ENCODE measurements around the gene DPYD. TPM values are rescaled to one million over a fixed set of nuclear protein-coding genes. Genes with fewer than 3 reads are reported as not detected.

The DPYD gene
- total and polyA plus RNA-seq, 7 donors: 2.5 to 7.3 (median 5.1) TPM

- no peak for TF ChIP-seq CTCF (IDR thresholded peaks at IDR 0.05)
- intact Hi-C loops (cut with DNase I): no loop called here
- DNase-seq (no peak), ATAC-seq (no peak)
- Histone ChIP-seq H3K4me1 (no peaks in the 10 kb centered on the region), H3K36me3 (ENCODE audit: insufficient read depth in 1 of 2, low read depth in 1 of 2) (no peaks in the 10 kb centered on the region), H3K27me3 (ENCODE audit: insufficient read depth in 3 of 3, low read length in 2 of 3) (no peaks in the 10 kb centered on the region), H3K27ac (no peak overlapping the region), H3K4me3 (no peak overlapping the region), H3K9me3 (no peaks in the 10 kb centered on the region)
Observed at GRCh38 chr1:97812076-97812475, 108.8 kb downstream of the DPYD start.

GRCh38 chr1:97806996-97807520 lies 113.8 kb downstream of the DPYD start:
- Histone ChIP-seq H3K4me3 (no peak overlapping the region), H3K27ac (no peak overlapping the region), H3K9me3 (no peaks in the 10 kb centered on the region), H3K4me1 (no peaks in the 10 kb centered on the region), H3K27me3 (ENCODE audit: insufficient read depth in 3 of 3, low read length in 2 of 3) (no peaks in the 10 kb centered on the region), H3K36me3 (ENCODE audit: insufficient read depth in 1 of 2, low read depth in 1 of 2) (no peaks in the 10 kb centered on the region)
- intact Hi-C loops (cut with DNase I): no loop called here
- 18 to 39% (median 39%) methylated on average over 1 of the region's 1 CpG for WGBS, 3 donors
- DNase-seq: no peak
- ATAC-seq: no peak
- no peak for TF ChIP-seq CTCF (IDR thresholded peaks at IDR 0.05)

- H3K4me1 ChIP-seq: no peaks in the 10 kb centered on the region
- H3K27me3 ChIP-seq (ENCODE audit: insufficient read depth in 3 of 3, low read length in 2 of 3): no peaks in the 10 kb centered on the region
- ATAC-seq: no peak
- no peak for DNase-seq
- H3K4me3 ChIP-seq: no peak overlapping the region
- WGBS, 3 donors: 0 to 2% (median 0%) methylated on average over 1 of the region's 1 CpG
- H3K27ac ChIP-seq: no peak overlapping the region
- TF ChIP-seq CTCF (IDR thresholded peaks at IDR 0.05): no peak
- no peaks in the 10 kb centered on the region for H3K9me3 ChIP-seq
- H3K36me3 ChIP-seq (ENCODE audit: insufficient read depth in 1 of 2, low read depth in 1 of 2): no peaks in the 10 kb centered on the region
- intact Hi-C loops (cut with DNase I): no loop called here
Observed at GRCh38 chr1:97806326-97806725, 114.5 kb downstream of the DPYD start.

GRCh38 chr1:97805093-97805492 lies 115.7 kb downstream of the DPYD start:
- Histone ChIP-seq H3K9me3 (no peaks in the 10 kb centered on the region), H3K4me3 (no peak overlapping the region), H3K27me3 (ENCODE audit: insufficient read depth in 3 of 3, low read length in 2 of 3) (no peaks in the 10 kb centered on the region), H3K36me3 (ENCODE audit: insufficient read depth in 1 of 2, low read depth in 1 of 2) (no peaks in the 10 kb centered on the region), H3K27ac (no peak overlapping the region), H3K4me1 (no peaks in the 10 kb centered on the region)
- no peak for TF ChIP-seq CTCF (IDR thresholded peaks at IDR 0.05)
- ATAC-seq: no peak
- no peak for DNase-seq
- intact Hi-C loops (cut with DNase I): no loop called here
- WGBS, 3 donors: 53 to 86% (median 60%) methylated on average over 2 of the region's 2 CpGs

GRCh38 chr1:97803026-97803425 lies 117.8 kb downstream of the DPYD start:
- TF ChIP-seq CTCF (IDR thresholded peaks at IDR 0.05): no peak
- H3K27ac ChIP-seq: no peak overlapping the region
- 89 to 96% (median 95%) methylated on average over 3 of the region's 3 CpGs for WGBS, 3 donors

More at GRCh38 chr1:97803026-97803425, 117.8 kb downstream of the DPYD start:
- ATAC-seq: no peak
- intact Hi-C loops (cut with DNase I): no loop called here
- no peaks in the 10 kb centered on the region for H3K36me3 ChIP-seq (ENCODE audit: insufficient read depth in 1 of 2, low read depth in 1 of 2)
- H3K4me3 ChIP-seq: no peak overlapping the region
- H3K27me3 ChIP-seq (ENCODE audit: insufficient read depth in 3 of 3, low read length in 2 of 3): no peaks in the 10 kb centered on the region
- no peaks in the 10 kb centered on the region for H3K9me3 ChIP-seq
- peaks cover 4% of the 10 kb centered on the region for H3K4me1 ChIP-seq
- DNase-seq: no peak

All from psoas muscle (tissue), 8 donors.